T-helper 22 cell (primary cell): ENCODE measurements around the gene CYP27C1.
"Not testable (repeated sequence)": the region's sequence is repeated elsewhere in the genome, so short reads cannot be mapped to it uniquely, and the experiment has no call there.

ENCODE experiments used
- DNase-seq: peaks from one replicate; pipeline ENCODE4 v3.0.0-alpha.2; 2020; ENCODE audit warnings: low read depth

Gene CYP27C1

GRCh38 chr2:127220102-127220767 lies at the start of gene CYP27C1:
Gene CYP27C1, minus strand, starts transcription at chr2:127220299. Its CDS starts 29 bp downstream, at chr2:127220270.
- DNase-seq, result no peak

GRCh38 chr2:127261804-127262406 lies 41.8 kb upstream of the CYP27C1 start:
- no peak for DNase-seq

- no peak for DNase-seq
Measured at GRCh38 chr2:127259355-127259754, 39.3 kb upstream of the CYP27C1 start.

GRCh38 chr2:127256866-127257265 lies 36.8 kb upstream of the CYP27C1 start:
- no peak for DNase-seq

GRCh38 chr2:127256381-127256780 lies 36.3 kb upstream of the CYP27C1 start:
- no peak for DNase-seq

GRCh38 chr2:127255721-127256120 lies 35.6 kb upstream of the CYP27C1 start:
- no peak for DNase-seq

GRCh38 chr2:127255146-127255545 lies 35.0 kb upstream of the CYP27C1 start:
- no peak for DNase-seq

- DNase-seq, result no peak
Measured at GRCh38 chr2:127254386-127254981, 34.4 kb upstream of the CYP27C1 start.

- not testable (repeated sequence) for DNase-seq
Measured at GRCh38 chr2:127241184-127241583, 21.1 kb upstream of the CYP27C1 start.

- DNase-seq, result no peak
Measured at GRCh38 chr2:127239395-127239794, 19.3 kb upstream of the CYP27C1 start.

- DNase-seq, result not testable (repeated sequence)
Measured at GRCh38 chr2:127237768-127238167, 17.7 kb upstream of the CYP27C1 start.

GRCh38 chr2:127235082-127235702 lies 15.1 kb upstream of the CYP27C1 start:
- DNase-seq, result no peak

- no peak for DNase-seq
Measured at GRCh38 chr2:127233710-127234109, 13.6 kb upstream of the CYP27C1 start.

- no peak for DNase-seq
Measured at GRCh38 chr2:127231130-127231865, 11.2 kb upstream of the CYP27C1 start.

GRCh38 chr2:127229555-127229954 lies 9.5 kb upstream of the CYP27C1 start:
- DNase-seq, result no peak

GRCh38 chr2:127228102-127228501 lies 8.0 kb upstream of the CYP27C1 start:
- DNase-seq, result no peak

GRCh38 chr2:127227264-127227660 lies 7.2 kb upstream of the CYP27C1 start:
- DNase-seq, result not testable (repeated sequence)

- no peak for DNase-seq
Measured at GRCh38 chr2:127226520-127227263, 6.6 kb upstream of the CYP27C1 start.

GRCh38 chr2:127226132-127226519 lies 6.0 kb upstream of the CYP27C1 start:
- no peak for DNase-seq

- DNase-seq, result no peak
Measured at GRCh38 chr2:127225186-127225960, 5.3 kb upstream of the CYP27C1 start.

GRCh38 chr2:127224135-127224534 lies 4.0 kb upstream of the CYP27C1 start:
- not testable (repeated sequence) for DNase-seq
